Measurements from ENCODE around the gene CIPC.

GRCh38 chr14:77082356-77082755 is 15.7 kb upstream of the CIPC start:
- TF ChIP-seq CTCF (IDR thresholded peaks at IDR 0.05): no peak
- TF ChIP-seq ZFX (IDR thresholded peaks at IDR 0.05; ENCODE audit: borderline replicate concordance): no peak
